HG02798 (cell line): ENCODE measurements around the gene BTK.
A peak's percentile ranks its signal among the peaks of the same experiment; 100 is the strongest.

Source experiments
- ATAC-seq: cut with Tn5 transposase; IDR thresholded peaks from one replicate; pipeline ENCODE4 v1.9.1; 2021; ENCODE audit warnings: mild to moderate bottlenecking; ENCODE audit not compliant: unreplicated experiment, poor library complexity

Gene BTK

DNA sequence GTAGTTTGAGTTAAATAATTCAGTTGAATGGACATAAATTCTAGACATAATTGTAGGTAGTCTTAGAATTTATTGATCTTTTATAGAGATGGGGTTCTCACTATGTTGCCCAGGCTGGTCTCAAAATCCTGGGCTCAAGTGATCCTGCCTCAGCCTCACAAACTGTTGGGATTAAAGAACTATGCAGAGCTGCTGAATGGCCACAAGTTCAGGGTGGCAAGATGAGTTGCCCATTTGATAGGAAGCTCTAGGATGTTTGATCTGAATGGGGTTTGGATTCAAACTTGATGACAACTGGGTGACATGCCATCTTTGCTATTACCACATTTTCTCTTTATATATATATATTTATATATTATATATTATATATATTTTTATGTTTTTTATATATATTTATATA, 8.4 kb upstream of the BTK start:
- no peak for ATAC-seq

DNA sequence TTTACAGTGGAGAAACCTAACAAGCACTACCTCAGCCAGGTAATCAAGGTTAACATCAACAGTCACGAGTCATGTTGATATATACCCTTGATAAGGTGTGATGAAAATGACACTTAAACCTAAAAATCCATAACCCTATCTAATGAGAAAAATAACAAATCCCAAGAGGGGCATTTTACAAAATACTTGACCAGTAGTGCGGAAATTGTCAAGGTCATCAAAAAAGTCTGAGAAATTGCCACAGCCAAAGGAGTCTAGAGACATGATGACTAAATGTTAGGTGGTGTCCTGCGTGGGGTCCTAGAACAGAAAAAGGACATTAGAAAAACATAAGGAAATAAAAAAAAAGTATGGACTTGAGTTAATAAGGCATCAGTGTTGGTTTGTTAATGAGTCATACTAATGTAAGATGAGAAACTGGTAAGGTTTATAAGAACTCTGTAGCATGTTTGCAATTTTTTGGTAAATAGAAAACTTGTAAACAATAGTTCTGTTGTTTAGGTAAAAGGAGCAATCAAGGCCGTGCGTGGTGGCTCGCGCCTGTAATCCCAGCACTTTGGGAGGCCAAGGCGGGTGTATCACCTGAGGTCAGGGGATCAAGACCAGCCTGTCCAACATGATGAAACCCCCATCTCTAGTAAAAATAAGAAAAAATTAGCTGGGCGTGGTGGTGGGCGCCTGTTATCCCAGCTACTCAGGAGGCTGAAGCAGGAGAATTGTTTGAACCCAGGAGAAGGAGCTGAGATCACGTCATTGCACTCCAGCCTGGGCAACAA, 7.7 kb upstream of the BTK start:
- no peak for ATAC-seq

- ATAC-seq, result no peak
Observed at GRCh38 chrX:101391831-101392230, 5.8 kb upstream of the BTK start.

DNA sequence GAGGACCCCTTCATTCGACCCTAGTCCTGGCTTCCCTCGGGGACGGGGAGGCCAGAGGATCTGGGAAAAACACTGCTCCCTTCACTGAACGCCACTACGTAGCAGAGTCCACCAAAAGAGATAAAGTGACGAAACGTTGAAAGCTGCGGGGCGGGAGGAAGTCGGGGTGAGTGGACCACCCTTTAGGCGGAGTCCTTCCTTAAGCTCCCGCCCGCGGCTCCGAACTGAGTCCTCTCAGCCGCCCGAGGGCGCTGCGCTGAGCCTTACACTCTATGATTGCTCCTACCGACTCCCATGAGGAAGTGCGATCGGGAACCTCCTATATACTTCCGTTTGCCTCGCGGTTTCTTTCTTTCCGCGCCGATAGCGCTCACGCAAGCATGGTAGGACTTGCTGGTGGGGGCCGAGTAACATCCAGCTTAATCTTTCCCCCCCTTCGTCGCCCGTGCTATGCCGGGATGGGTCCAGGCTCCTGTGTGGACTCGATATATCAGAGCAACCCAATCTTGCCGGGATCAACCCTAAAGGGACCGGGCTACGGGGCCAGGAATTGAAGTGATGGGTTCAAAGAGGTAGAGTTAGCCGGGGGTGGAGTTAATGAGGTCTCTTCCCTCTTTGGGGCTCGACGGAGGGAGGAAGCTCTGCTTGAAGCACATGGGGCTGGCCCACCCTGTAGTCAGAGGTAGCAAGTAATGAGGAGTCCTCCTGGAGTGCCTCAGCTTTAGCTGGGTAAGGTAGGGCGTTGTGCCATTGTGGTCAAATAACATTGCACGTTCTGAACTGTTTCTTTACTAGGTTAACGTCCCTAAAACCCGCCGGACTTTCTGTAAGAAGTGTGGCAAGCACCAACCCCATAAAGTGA, 4.9 kb upstream of the BTK start, which contains the start of gene RPL36A:
Gene RPL36A (plus strand): TSS at position 348 of the 862 bp plus-strand sequence. CDS start 33 bp downstream, at position 381.
- ATAC-seq, result peak; percentile 85

- ATAC-seq, result no peak
Observed at GRCh38 chrX:101388604-101389003, 2.6 kb upstream of the BTK start.

GRCh38 chrX:101386542-101386885, 523 bp upstream of the BTK start:
- ATAC-seq, result no peak

- ATAC-seq, result no peak
Observed at GRCh38 chrX:101385026-101385684, 836 bp downstream of the BTK start.

- peak; percentile 80 for ATAC-seq
Observed at GRCh38 chrX:101383679-101384205, 2.2 kb downstream of the BTK start.

- no peak for ATAC-seq
Observed at GRCh38 chrX:101377547-101377946, 8.4 kb downstream of the BTK start.

DNA sequence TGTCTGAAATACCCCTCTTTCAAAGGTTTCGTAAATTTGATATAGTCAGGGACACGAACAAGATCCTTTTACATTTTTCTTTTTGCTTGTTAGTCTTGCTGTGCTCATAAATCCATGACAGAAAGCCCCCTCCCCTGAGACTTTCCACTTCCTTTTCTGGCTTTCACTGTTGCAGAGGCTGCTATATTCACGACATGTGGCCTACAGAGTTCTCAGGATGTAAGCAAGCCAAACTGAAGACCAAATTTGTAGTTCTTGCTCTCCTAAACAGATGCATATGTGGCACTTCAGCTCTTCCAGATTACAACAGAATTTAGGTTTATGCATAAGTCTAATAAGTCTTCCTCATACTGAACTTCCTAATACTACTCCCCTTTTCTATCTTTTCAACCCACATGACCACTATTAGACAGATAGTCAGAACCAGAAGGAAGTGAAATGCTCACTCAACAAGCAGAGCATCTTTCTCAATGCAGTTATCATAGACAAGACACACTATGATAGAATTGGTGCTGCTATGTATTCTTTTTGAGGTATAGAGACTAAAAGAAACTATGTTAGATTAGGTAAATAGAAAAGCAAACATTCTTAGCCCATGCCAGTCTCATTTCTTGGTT, 15.0 kb downstream of the BTK start:
- ATAC-seq, result no peak

DNA sequence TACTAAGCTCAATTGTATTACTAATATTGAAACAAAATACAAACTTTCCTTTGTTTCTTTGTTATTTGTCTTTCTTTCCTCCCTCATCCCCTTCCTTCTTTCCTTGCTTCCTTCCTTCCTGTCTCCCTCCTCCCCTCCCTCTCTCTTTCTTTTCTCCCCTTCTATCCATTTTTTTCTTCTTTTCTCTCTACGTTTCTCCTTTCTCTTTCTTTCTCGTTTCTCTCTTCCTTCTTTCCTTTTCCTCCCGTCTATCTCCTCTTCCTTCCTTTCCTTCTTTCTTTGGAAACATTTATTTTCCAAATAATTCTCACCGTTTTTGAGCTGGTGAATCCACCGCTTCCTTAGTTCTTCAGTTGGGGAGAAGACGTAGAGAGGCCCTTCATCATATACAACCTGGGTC, 16.3 kb downstream of the BTK start:
- no peak for ATAC-seq

- ATAC-seq, result no peak
Observed at GRCh38 chrX:101368800-101369199, 17.2 kb downstream of the BTK start.

DNA sequence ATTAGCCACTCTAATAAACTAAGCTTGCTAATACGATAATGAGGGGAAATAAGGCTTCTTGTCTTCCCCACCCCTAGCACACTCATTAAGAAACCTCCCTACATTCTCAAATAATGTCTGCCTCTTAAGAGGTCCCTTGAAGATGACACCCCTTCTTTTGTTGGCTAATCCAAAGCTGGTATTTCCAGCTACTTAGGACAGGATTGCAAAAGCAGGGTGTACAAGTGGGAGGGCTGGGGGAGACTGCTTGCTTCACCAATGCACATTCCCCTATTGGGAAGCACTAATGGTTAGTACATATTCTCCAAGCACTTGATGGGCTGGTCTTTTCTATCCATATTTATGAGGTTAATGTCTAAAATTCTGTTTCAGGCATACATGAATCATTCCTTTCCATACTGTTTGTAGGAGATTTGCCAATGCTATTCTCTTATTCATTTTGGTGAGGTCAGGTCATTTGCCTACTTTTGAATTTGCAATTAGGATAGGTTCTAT, 20.6 kb downstream of the BTK start:
- no peak for ATAC-seq

- ATAC-seq, result no peak
Observed at GRCh38 chrX:101362757-101363156, 23.2 kb downstream of the BTK start.

GRCh38 chrX:101362116-101362515, 23.9 kb downstream of the BTK start:
- ATAC-seq, result no peak

DNA sequence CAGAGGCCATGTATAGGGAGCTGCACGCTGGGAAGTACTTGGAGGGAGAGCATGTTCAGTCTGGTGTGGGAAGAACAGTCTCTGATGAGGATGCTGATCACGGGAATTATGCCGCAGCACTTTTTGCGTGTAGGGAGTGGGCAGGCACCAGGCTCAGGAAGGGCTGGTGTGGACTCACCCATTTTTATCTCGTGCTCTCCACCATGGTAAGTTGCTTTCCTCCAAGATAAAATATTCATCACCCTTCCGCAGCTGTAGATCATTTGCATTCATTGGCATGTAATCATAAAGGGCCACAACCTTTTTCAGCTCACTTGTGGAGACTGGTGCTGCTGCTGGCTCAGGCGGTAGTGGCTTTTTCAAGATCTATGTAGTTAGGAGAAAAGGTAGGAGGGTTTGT, 25.6 kb downstream of the BTK start:
- no peak for ATAC-seq

GRCh38 chrX:101359966-101360365, 26.0 kb downstream of the BTK start:
- ATAC-seq, result no peak

GRCh38 chrX:101357166-101357795, 28.7 kb downstream of the BTK start:
- no peak for ATAC-seq

DNA sequence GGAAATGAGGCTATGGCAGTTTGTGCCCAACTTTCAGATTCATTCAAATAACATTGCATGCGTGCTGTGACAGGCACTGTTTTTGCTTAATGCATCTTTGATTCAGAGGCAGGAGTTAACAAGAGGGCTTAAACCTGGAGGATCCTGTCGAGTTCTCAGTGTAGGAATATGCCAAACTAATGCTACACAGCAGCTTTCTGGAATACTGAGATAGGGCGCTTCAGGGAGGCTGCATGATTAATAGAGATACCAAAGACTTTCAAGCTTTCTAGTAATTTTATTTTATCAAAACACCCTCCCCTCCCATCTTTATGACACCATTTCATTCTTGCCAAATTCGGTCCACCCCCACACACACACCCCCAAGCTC, 36.8 kb downstream of the BTK start:
- no peak for ATAC-seq
